GM12873 (cell line): ENCODE measurements around the gene HNRNPAB.

Experiments used
- TF ChIP-seq, protein P1 (sequence below): IDR thresholded peaks from 2 replicates; pipeline ENCODE4 v1.5.1; 2012; ENCODE audit warnings: low read depth, mild to moderate bottlenecking, moderate library complexity, low read length, control low read depth; ENCODE audit not compliant: insufficient read depth; ENCODE audit errors: missing control alignments

Gene HNRNPAB

DNA sequence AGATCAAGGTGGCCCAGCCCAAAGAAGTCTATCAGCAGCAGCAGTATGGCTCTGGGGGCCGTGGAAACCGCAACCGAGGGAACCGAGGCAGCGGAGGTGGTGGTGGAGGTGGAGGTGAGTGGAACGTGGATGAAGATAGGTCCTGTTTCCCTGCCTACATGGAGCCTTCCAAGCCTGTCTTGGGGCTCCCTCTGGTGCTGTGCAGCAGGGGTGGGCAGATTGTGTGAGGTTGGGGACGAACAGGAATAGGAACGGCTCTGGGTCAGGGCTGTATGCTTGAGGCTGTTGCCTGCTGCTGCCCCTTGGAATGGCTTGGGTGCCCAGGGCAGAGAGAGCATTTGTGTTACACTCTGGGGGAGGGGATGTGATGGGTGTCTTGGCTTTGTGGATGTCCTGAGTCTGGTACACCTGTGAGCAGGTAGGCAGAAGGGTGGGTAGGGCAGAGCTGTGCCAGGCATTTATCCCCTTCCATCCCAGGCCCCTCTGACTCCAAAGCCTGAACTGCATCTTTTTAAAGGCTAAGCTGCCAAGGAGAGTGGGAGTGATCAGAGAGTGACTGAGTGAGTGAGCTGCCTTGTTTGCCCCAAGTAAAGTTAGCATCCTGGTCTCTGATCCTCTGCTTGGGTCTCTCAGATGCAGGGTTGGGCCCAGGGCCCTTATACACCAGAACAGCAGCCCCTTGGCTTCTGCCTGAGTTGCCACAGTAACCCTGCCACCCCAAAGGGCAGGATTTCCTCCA is 5.2 kb downstream of the HNRNPAB start:
- TF ChIP-seq, protein P1, sequence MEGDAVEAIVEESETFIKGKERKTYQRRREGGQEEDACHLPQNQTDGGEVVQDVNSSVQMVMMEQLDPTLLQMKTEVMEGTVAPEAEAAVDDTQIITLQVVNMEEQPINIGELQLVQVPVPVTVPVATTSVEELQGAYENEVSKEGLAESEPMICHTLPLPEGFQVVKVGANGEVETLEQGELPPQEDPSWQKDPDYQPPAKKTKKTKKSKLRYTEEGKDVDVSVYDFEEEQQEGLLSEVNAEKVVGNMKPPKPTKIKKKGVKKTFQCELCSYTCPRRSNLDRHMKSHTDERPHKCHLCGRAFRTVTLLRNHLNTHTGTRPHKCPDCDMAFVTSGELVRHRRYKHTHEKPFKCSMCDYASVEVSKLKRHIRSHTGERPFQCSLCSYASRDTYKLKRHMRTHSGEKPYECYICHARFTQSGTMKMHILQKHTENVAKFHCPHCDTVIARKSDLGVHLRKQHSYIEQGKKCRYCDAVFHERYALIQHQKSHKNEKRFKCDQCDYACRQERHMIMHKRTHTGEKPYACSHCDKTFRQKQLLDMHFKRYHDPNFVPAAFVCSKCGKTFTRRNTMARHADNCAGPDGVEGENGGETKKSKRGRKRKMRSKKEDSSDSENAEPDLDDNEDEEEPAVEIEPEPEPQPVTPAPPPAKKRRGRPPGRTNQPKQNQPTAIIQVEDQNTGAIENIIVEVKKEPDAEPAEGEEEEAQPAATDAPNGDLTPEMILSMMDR: no peak

DNA sequence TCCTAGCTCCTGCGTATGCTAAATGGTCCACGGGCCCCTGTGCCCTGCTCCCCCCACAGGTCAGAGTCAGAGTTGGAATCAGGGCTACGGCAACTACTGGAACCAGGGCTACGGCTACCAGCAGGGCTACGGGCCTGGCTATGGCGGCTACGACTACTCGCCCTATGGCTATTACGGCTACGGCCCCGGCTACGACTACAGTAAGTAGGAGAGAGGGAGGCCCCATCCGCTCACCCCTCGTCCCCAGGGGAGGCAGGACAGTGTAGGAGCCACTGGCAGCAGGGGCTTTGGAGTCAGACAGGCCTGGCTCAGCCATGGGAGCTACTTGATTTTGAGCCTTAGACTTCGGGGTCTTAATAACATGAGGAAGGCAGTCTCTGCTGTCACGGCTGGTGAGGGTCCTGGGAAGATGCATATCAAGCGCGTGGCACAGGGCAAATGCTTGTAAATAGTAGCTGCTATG is 5.8 kb downstream of the HNRNPAB start:
- TF ChIP-seq, protein P1: no peak

DNA sequence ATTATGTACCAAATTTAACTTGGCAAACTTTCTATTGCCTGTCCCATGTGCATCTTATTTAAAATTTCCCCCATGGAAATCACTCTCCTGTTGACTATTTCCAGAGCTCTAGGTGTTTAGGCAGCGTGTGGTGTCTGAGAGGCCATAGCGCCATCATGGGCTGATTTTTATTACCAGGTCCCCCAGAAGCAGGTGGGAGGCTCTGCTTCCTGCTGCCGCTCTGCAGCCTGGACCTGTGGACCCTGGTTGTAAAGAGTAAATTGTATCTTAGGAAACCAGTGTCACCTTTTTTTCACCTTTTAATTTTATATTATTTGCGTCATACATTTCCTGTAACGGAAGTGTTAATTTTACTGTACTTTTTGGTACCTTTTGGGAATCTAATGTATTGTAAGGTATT is 6.4 kb downstream of the HNRNPAB start:
- TF ChIP-seq, protein P1: no peak

DNA sequence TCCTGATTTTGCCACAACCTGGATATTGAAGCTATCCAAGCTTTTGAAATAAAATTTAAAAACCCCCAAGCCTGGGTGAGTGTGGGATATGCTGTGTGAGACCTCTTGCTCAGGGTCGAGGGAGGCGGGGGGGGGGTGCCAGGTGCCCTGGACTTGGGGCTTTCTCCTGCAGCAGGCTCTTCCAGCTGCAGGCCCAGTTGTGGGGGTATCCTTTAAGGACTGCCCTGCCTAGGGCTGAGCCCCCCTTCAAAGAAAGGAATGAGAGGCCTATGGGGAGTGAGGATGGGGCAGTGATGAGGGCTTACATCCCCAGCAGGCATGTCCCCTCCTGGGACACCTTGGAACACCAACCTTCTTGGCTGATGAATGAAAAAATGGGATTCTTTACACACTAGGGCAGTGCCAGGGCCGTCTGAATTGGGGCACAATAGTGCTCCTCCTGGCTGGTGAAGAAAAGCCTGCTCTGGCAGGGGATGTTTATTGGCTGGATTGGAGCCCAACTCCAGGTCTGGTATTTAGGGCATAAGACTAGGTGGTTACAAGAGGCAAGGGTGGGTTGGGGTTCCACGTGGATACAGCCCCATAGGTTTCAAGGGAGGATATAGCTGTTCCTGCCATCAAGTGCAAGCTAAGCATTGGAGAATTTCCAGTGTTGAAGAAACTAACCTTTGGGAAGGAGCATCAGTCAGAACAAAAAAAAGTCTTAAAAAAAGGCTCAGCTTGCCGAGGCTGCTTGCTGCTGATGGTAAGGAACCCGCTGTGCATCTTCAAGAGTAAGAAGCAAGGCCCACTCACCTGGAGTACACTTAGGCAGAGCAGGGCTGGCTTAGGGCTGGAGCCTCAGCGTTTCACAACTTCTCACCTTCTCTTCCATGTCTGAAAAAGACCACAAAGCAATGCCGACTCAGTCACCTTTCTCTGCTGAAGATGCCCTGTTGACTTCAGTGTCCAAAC is 7.0 kb downstream of the HNRNPAB start:
- TF ChIP-seq, protein P1: no peak

DNA sequence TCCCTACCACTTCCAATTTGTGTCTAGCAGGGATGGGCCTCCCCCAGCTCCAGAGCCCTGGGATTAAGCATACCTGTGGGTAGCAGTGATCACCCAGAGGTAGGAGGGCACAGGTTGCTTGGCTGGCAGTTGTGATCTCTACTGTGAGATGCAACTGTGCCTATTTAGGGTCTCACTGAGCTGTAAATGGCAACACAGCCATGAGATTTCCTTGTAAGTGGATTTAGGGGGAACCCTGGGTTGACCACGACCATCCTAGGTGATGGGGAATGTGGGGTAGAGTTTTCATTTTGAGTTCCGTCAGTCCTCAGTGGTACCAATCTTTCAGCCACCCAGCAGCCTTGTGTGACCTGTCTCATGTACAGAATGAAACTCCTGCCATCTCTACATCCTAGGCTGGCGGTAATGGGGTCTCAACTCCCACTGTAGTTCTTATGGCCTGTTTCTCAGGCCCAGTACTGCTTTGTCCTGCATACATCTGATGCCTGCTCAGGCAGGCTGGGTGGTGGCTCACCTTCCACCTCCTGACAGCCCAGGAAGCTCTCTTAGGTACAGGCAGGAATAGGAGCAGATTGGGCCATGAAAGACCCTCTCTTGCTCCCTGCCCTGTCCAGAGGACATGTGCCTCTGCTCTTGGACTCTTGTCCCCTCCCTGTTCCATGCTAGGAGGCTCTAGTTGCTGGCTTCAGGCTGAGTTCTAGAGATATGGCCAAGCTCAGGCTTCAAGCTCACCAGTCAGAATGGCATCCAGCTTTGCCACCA is 8.1 kb downstream of the HNRNPAB start:
- TF ChIP-seq, protein P1: no peak

DNA sequence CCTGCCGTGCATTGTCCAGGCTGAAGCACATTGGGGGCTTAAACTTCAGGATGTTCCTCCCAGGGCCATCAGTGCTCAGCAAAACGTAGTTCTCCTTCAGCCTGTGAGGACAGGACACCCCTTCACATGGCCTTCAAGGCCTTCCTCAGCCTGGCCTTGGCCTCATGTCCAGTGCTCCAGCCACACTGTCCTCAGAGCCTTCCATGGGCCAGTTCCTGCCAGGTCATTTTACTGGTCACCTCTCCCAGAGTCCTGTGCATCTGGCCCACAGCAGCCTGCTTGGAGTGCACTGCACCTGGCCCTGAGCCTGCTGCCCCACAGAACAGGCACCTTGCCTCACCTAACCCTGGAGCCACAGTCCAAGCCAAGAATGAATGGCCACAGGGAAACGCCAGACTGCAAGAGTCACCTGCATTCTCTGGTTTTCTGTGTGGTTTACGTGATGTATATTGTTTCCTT is 8.7 kb downstream of the HNRNPAB start:
- TF ChIP-seq, protein P1: no peak
